Kidney (tissue), 14 donors: ENCODE results near the gene CAMKMT. TPM values are rescaled to one million over a fixed set of nuclear protein-coding genes. Genes with fewer than 3 reads are reported as not detected.

ENCODE experiments used
- DNase-seq, 5 donors: peaks; one replicate each; pipeline ENCODE4 v3.0.0-alpha.2; 2013 to 2020
- FAIRE-seq: peaks from 2 replicates; lab custom pipeline; 2012; peaks lifted over from hg19 to GRCh38; lab: Jason Lieb, UNC
- H3K27ac ChIP-seq, 2 donors: one replicate each; pipeline ENCODE4 v1.7.0; 2013; ENCODE audit warnings: low read depth in 2 of 2, low read length in 2 of 2, inconsistent platforms in 1 of 2
- H3K27me3 ChIP-seq: one replicate; pipeline ENCODE4 v1.7.1; 2013; ENCODE audit warnings: low read length, inconsistent platforms; ENCODE audit not compliant: control insufficient read depth, insufficient read depth
- H3K36me3 ChIP-seq, 3 donors: one replicate each; pipeline versions ENCODE4 v1.7.0 to v1.7.1; 2013; ENCODE audit warnings: low read length in 3 of 3, control low read depth in 1 of 3, inconsistent platforms in 1 of 3; ENCODE audit not compliant: insufficient read depth in 3 of 3, control insufficient read depth in 2 of 3
- H3K4me1 ChIP-seq, 3 donors: one replicate each; pipeline versions ENCODE4 v1.7.0 to v1.7.1; 2013; ENCODE audit warnings: low read length in 3 of 3, inconsistent platforms in 1 of 3, low read depth in 1 of 3; ENCODE audit not compliant: control insufficient read depth in 2 of 3, insufficient read depth in 2 of 3
- H3K4me3 ChIP-seq, 3 donors: one replicate each; pipeline versions ENCODE4 v1.7.0 to v1.8.1; 2013; ENCODE audit warnings: low read length in 3 of 3, control low read depth in 1 of 3, inconsistent platforms in 1 of 3
- H3K9ac ChIP-seq, 3 donors: one replicate each; pipeline versions ENCODE4 v1.7.0 to v1.7.1; 2013; ENCODE audit warnings: low read length in 3 of 3, control low read depth in 1 of 3, inconsistent platforms in 1 of 3
- H3K9me3 ChIP-seq, 3 donors: one replicate each; pipeline versions ENCODE4 v1.7.0 to v1.7.1; 2013; ENCODE audit warnings: low read length in 3 of 3, control low read depth in 1 of 3, inconsistent platforms in 1 of 3; ENCODE audit not compliant: control insufficient read depth in 2 of 3, insufficient read depth in 1 of 3
- intact Hi-C: fragments of 100-400 bp; cut with DNase I; formaldehyde crosslinking; loops from one replicate; pipeline ENCODE4 v1.11.1; 2022
- polyA plus RNA-seq: library from polyadenylated mRNA; stranded (reverse); fragments of 350-450 nt; fragmentation: Illumina TruSeq; extraction: RNeasy Lipid Tissue Mini Kit (QIAGEN cat#74804); gene quantifications from one replicate; pipeline ENCODE4 v1.2.3, GENCODE V29; 2014; ENCODE audit warnings: low read depth, low replicate concordance; ENCODE audit not compliant: insufficient read depth
- total RNA-seq: library from RNA; stranded (reverse); fragmentation: NEBNext Ultra II Directional; extraction: Animal tissue kit (Norgen Biotek cat#: 25700); gene quantifications from one replicate; pipeline ENCODE4 v1.2.1, GENCODE V29; 2021
- TF ChIP-seq, protein P1 (sequence below): IDR thresholded peaks from 3 replicates; pipeline ENCODE4 v1.5.1; 2012; ENCODE audit warnings: mild to moderate bottlenecking, moderate library complexity, borderline replicate concordance; ENCODE audit not compliant: insufficient read depth; ENCODE audit errors: extremely low read depth
- donor health status: control.
- donor health status: control.
- donor health status: control.
- donor health status: control.
- donor health status: control.
- donor health status: DM: yes; HTN: yes; CAD: no.
- donor health status: Normal renal cell carcinoma (clear cell type).

Gene CAMKMT
- total and polyA plus RNA-seq, 2 donors from 2014 or later = 9.9 to 14.5 TPM

DNA sequence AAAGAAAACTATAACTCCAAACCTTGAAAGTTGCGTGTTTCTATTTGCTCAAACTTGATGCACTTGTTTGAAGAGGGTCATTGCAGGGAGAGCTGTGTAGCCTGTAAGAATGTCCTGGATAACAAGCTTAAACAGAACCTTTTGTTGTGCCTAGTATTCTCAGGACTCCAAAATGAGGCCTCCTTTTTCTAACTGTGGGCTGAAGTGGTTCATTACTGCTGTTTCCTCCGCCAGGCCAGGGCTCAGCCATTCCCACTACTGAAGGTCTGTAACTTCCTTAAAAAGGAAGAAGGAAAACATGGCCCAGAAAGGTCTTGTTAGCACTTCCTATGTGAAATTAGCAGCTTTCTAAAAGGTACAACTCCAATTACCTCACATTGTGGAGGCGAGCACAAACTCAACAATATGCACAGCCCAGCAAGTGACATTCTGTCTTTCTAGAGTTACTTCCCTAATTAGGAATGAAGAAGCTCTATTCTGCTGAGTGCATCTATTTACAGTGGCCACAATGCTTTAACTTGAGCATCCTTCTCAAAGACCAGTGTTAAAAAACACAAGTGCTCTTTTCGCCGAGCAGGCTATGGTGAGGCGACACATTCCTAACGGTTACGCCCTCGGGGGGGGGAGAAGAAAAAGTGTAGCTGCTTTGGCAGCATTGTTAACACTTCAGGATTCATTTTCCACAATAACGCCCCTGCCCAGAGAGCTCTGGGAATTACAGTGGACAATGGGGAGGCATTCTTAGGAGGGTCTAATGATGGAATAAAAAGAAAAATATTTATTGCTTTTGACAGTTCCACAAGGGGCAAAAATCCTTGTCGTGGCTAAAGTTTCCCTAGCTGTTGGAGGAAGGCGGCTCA, 442.9 kb downstream of the CAMKMT start:
- H3K27me3 ChIP-seq = peaks cover 79% of the 10 kb centered on the region
- intact Hi-C loops = no loop called here
- TF ChIP-seq, protein P1, sequence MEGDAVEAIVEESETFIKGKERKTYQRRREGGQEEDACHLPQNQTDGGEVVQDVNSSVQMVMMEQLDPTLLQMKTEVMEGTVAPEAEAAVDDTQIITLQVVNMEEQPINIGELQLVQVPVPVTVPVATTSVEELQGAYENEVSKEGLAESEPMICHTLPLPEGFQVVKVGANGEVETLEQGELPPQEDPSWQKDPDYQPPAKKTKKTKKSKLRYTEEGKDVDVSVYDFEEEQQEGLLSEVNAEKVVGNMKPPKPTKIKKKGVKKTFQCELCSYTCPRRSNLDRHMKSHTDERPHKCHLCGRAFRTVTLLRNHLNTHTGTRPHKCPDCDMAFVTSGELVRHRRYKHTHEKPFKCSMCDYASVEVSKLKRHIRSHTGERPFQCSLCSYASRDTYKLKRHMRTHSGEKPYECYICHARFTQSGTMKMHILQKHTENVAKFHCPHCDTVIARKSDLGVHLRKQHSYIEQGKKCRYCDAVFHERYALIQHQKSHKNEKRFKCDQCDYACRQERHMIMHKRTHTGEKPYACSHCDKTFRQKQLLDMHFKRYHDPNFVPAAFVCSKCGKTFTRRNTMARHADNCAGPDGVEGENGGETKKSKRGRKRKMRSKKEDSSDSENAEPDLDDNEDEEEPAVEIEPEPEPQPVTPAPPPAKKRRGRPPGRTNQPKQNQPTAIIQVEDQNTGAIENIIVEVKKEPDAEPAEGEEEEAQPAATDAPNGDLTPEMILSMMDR = no peak
- no peak overlapping the region for H3K4me3 ChIP-seq
- FAIRE-seq (no peak), DNase-seq (peak in 1 of 5 donors; percentile 9)
- no peak overlapping the region for H3K27ac ChIP-seq
- H3K36me3 ChIP-seq = no peaks in the 10 kb centered on the region
- H3K9me3 ChIP-seq = no peaks in the 10 kb centered on the region
- H3K4me1 ChIP-seq = peaks cover 0 to 10% (median 3%) of the 10 kb centered on the region in 3 donors
- H3K9ac ChIP-seq = no peak overlapping the region

GRCh38 chr2:44805401-44806235, 443.9 kb downstream of the CAMKMT start:
- Histone ChIP-seq H3K9me3 (no peaks in the 10 kb centered on the region), H3K4me1 (peaks cover 0 to 10% (median 3%) of the 10 kb centered on the region in 3 donors), H3K9ac (no peak overlapping the region), H3K27me3 (peaks cover 71% of the 10 kb centered on the region), H3K27ac (no peak overlapping the region), H3K36me3 (no peaks in the 10 kb centered on the region), H3K4me3 (no peak overlapping the region)
- FAIRE-seq = no peak
- no peak for DNase-seq
- intact Hi-C loops = no loop called here
- TF ChIP-seq, protein P1 = no peak

GRCh38 chr2:44807201-44808025, 445.7 kb downstream of the CAMKMT start:
- peak in 1 of 5 donors; percentile 44 for DNase-seq
- Histone ChIP-seq H3K27ac (no peak overlapping the region), H3K9ac (no peak overlapping the region), H3K27me3 (peaks cover 60% of the 10 kb centered on the region), H3K9me3 (no peaks in the 10 kb centered on the region), H3K4me1 (peaks cover 0 to 5% (median 3%) of the 10 kb centered on the region in 3 donors), H3K4me3 (no peak overlapping the region), H3K36me3 (no peaks in the 10 kb centered on the region)
- TF ChIP-seq, protein P1 = no peak
- intact Hi-C loops = no loop called here
- FAIRE-seq = peak; percentile 15
